ENCODE data around the gene FAM107B. TPM values are rescaled to one million over a fixed set of nuclear protein-coding genes. Genes with fewer than 3 reads are reported as not detected.

FAM107B gene
- total and polyA plus RNA-seq, 11 donors, result 1.9 to 27.6 (median 4.9) TPM

DNA sequence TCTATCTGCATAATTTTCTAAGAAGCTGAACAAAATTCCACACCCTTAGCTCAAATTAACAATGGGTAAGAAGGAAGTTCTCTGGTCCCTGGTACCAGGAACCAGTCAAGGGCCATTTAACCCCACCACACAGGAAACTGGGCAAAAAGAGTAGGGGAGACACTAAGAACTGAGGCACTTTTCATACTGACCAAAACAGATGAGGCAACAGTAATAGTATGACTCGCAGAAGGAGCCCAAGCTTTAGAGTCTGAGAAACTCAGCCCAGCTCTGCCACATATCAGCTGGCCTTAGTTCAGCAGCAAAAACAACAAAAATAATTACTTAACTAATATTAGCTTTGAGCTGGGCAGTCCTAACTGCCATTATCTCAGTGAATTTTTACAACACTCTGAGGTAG, 221.2 kb downstream of the FAM107B start:
- DNase-seq (no peak), ATAC-seq (no peak)
- Histone ChIP-seq H3K4me3 (no peak overlapping the region), H3K9me3 (no peaks in the 10 kb centered on the region), H3K4me1 (peaks cover 0 to 83% (median 0%) of the 10 kb centered on the region in 12 donors), H3K27me3 (no peaks in the 10 kb centered on the region), H3K36me3 (no peaks in the 10 kb centered on the region), H3K27ac (peak overlapping the region in 1 of 12 donors; percentile 74)
- intact Hi-C loops (cut with DNase I), result no loop called here
- 86 to 98% (median 89%) methylated on average over 1 of the region's 1 CpG for WGBS, 4 donors
- TF ChIP-seq CTCF (IDR thresholded peaks at IDR 0.05), result no peak

DNA sequence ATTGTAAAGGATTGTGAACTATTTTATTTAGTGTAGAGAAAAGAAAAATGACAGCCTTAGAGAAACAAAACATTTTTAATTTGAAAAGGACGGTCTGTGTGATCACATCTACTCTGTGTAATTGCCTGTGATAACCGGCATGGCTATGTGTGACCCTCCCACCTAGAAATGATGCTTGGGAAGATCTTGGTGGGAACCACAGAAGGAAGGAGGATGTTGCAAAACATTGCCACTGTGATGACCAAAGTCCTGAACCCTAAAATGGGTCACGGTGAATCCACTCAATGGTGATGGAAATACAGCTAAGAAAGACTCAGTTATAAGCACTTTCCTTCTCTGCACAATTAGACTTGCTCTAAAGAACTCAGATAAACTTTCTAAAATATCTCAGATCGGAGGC, 222.7 kb downstream of the FAM107B start:
- intact Hi-C loops (cut with DNase I), result no loop called here
- no peaks in the 10 kb centered on the region for H3K9me3 ChIP-seq
- TF ChIP-seq POLR2A (IDR thresholded peaks at IDR 0.05), result no peak
- TF ChIP-seq CTCF (IDR thresholded peaks at IDR 0.05), result no peak
- peaks cover 0 to 4% (median 0%) of the 10 kb centered on the region in 9 donors for H3K36me3 ChIP-seq
- DNase-seq (no peak), ATAC-seq (no peak)
- 81 to 97% (median 87%) methylated on average over 4 of the region's 4 CpGs for WGBS, 4 donors
- H3K27me3 ChIP-seq, result no peaks in the 10 kb centered on the region
- H3K4me3 ChIP-seq, result no peak overlapping the region
- peaks cover 0 to 78% (median 0%) of the 10 kb centered on the region in 12 donors for H3K4me1 ChIP-seq
- H3K27ac ChIP-seq, result peak overlapping the region in 1 of 12 donors; percentile 38

GRCh38 chr10:14550471-14550981, 224.2 kb downstream of the FAM107B start:
- H3K27ac ChIP-seq, result peak overlapping the region in 1 of 12 donors; percentile 53
- no peaks in the 10 kb centered on the region for H3K9me3 ChIP-seq
- peaks cover 0 to 4% (median 0%) of the 10 kb centered on the region in 9 donors for H3K36me3 ChIP-seq
- intact Hi-C loops (cut with DNase I), result no loop called here
- peaks cover 0 to 72% (median 0%) of the 10 kb centered on the region in 12 donors for H3K4me1 ChIP-seq
- no peak overlapping the region for H3K4me3 ChIP-seq
- H3K27me3 ChIP-seq, result no peaks in the 10 kb centered on the region
- DNase-seq (no peak), ATAC-seq (no peak)
- TF ChIP-seq POLR2A (IDR thresholded peaks at IDR 0.05) (no peak), CTCF (IDR thresholded peaks at IDR 0.05) (no peak)
- 77 to 80% (median 79%) methylated on average over 6 of the region's 6 CpGs for WGBS, 4 donors

DNA sequence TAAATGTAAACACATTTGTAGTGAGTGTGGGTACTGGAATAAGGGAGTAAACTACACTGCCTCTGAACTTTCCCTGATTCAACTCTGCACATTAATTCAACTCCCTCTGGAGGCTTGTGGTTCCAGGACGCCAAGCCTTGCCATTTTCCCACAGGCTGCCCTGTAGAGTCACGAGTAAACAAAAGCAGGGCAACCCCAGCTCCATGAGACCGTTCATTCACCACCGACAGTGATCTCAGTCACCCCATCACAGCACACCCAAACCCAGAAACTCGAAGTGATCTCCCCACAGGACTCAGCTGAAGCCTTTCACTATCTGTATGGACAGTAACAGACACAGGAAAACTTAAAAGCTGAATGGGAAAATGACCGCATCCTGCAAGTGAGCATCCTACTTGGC, 225.2 kb downstream of the FAM107B start:
- H3K9me3 ChIP-seq, result no peaks in the 10 kb centered on the region
- intact Hi-C loops (cut with DNase I), result no loop called here
- no peak for TF ChIP-seq CTCF (IDR thresholded peaks at IDR 0.05)
- no peak for TF ChIP-seq POLR2A (IDR thresholded peaks at IDR 0.05)
- no peak overlapping the region for H3K4me3 ChIP-seq
- no peak for ATAC-seq
- H3K4me1 ChIP-seq, result peaks cover 0 to 66% (median 0%) of the 10 kb centered on the region in 12 donors
- WGBS, 4 donors, result 82 to 89% (median 87%) methylated on average over 6 of the region's 6 CpGs
- H3K27me3 ChIP-seq, result no peaks in the 10 kb centered on the region
- H3K27ac ChIP-seq, result no peak overlapping the region
- DNase-seq, result no peak
- peaks cover 0 to 4% (median 0%) of the 10 kb centered on the region in 9 donors for H3K36me3 ChIP-seq

All from heart left ventricle (tissue), 16 donors.